Measurements from ENCODE around the gene MVD. TPM values are rescaled to one million over a fixed set of nuclear protein-coding genes. Genes with fewer than 3 reads are reported as not detected.
"Not testable (repeated sequence)": the region's sequence is repeated elsewhere in the genome, so short reads cannot be mapped to it uniquely, and the experiment has no call there.

Gene MVD
- total and polyA plus RNA-seq, 7 donors: 16.8 to 206 (median 25.7) TPM

DNA sequence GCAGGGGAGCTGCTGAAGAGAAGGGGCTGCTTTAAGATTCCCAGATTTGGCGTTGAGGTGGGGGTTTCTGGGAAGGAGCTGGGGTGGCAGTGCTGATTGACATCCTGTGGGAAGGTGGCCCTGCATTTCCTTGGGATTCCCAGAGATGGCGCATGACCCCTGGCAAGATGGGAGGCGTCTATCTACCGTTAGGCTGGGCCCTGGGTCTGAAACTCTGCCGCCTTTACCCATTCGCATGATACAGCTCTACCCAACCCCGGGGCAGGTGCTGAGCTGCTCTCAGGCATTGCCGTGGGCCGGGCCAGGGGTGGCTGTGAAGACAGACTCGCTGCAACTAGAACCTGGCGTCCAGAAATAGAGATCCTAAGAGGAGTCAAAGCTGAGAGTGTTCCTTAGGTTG, 9.9 kb upstream of the MVD start:
- H3K27me3 ChIP-seq: peaks cover under 1 to 7% (median 2%) of the 10 kb centered on the region in 3 donors
- DNase-seq: no peak
- H3K36me3 ChIP-seq: peaks cover 0 to 9% (median 0%) of the 10 kb centered on the region in 4 donors
- WGBS, 2 donors: 38 to 74% methylated on average over 11 of the region's 11 CpGs
- H3K4me3 ChIP-seq: no peak overlapping the region
- no peak overlapping the region for H3K27ac ChIP-seq
- no peaks in the 10 kb centered on the region for H3K9me3 ChIP-seq
- no peaks in the 10 kb centered on the region for H3K4me1 ChIP-seq
- intact Hi-C loops (cut with DNase I): no loop called here
- TF ChIP-seq EP300 (IDR thresholded peaks at IDR 0.05): no peak
- no peak for TF ChIP-seq POLR2A (IDR thresholded peaks at IDR 0.05)
- TF ChIP-seq, protein P1, sequence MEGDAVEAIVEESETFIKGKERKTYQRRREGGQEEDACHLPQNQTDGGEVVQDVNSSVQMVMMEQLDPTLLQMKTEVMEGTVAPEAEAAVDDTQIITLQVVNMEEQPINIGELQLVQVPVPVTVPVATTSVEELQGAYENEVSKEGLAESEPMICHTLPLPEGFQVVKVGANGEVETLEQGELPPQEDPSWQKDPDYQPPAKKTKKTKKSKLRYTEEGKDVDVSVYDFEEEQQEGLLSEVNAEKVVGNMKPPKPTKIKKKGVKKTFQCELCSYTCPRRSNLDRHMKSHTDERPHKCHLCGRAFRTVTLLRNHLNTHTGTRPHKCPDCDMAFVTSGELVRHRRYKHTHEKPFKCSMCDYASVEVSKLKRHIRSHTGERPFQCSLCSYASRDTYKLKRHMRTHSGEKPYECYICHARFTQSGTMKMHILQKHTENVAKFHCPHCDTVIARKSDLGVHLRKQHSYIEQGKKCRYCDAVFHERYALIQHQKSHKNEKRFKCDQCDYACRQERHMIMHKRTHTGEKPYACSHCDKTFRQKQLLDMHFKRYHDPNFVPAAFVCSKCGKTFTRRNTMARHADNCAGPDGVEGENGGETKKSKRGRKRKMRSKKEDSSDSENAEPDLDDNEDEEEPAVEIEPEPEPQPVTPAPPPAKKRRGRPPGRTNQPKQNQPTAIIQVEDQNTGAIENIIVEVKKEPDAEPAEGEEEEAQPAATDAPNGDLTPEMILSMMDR (IDR thresholded peaks at IDR 0.05): no peak
- TF ChIP-seq POLR2AphosphoS5 (IDR thresholded peaks at IDR 0.05): no peak

DNA sequence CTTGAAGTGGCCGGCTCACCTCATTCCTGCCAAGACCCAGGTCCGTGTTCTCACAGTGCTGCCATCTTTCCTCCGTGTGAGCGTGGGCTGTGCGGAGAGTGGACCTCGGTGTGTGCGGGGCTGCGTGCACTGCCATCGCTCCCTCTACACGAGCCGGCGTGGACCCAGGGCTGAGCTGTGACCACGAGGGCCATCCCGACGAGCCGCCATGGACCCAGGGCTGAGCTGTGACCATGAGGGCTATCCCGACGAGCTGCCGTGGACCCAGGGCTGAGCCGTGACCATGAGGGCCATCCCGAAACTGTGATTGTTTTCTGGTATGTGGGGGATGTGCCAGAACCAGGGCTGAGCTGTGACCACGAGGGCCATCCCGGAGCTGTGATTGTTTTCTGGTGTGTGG, 8.9 kb upstream of the MVD start:
- Histone ChIP-seq H3K4me1 (no peaks in the 10 kb centered on the region), H3K4me3 (no peak overlapping the region), H3K36me3 (peaks cover 0 to 9% (median 0%) of the 10 kb centered on the region in 4 donors), H3K9me3 (no peaks in the 10 kb centered on the region), H3K27ac (no peak overlapping the region), H3K27me3 (no peaks in the 10 kb centered on the region)
- no peak for DNase-seq
- TF ChIP-seq EP300 (IDR thresholded peaks at IDR 0.05) (no peak), POLR2A (IDR thresholded peaks at IDR 0.05) (no peak), POLR2AphosphoS5 (IDR thresholded peaks at IDR 0.05) (no peak)
- TF ChIP-seq, protein P1 (IDR thresholded peaks at IDR 0.05): no peak
- WGBS, 2 donors: 92 to 94% methylated on average over 23 of the region's 23 CpGs
- intact Hi-C loops (cut with DNase I): no loop called here

DNA sequence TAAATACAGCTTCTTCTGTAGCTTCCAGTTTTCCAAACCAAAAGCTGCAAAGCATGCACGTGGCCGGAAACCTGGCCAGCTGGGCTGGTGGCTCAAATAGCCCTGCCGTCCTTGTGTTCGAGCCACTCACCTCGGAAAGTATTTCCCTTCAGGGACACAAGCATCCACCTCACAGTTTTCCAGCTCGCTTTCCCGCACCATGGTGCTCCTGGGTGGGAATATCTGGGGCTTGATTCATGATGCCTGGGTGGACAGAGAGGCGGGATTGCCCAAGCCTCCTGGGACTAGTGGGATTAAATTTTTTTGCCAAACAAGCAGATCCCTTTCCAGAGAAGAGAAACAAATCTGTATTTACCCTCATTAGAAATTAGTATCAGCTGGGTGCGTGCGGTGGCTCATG, 7.1 kb upstream of the MVD start:
- 87 to 91% methylated on average over 10 of the region's 10 CpGs for WGBS, 2 donors
- H3K27ac ChIP-seq: no peak overlapping the region
- no peak overlapping the region for H3K4me3 ChIP-seq
- H3K9me3 ChIP-seq: no peaks in the 10 kb centered on the region
- TF ChIP-seq EP300 (IDR thresholded peaks at IDR 0.05) (no peak), POLR2A (IDR thresholded peaks at IDR 0.05) (no peak), POLR2AphosphoS5 (IDR thresholded peaks at IDR 0.05) (no peak)
- TF ChIP-seq, protein P1 (IDR thresholded peaks at IDR 0.05): no peak
- H3K36me3 ChIP-seq: peaks cover 0 to 9% (median 0%) of the 10 kb centered on the region in 4 donors
- H3K27me3 ChIP-seq: no peaks in the 10 kb centered on the region
- intact Hi-C loops (cut with DNase I): no loop called here
- no peak for DNase-seq
- H3K4me1 ChIP-seq: no peaks in the 10 kb centered on the region

DNA sequence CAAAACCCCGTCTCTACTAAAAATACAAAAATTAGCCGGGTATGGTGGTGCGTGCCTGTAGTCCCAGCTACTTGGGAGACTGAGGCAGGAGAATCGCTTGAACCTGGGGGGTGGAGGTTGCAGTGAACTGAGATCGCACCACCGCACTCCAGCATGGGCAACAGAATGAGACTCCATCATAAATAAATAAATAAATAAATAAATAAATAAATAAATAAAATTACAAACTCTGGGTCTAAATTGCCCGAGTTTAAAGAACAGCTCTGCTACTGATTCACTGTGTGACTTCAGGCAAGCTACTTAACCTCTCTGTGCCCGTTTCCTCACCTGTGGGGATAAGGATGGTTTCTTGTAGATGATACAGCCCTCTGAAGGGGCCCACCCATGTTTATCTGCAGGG, 6.6 kb upstream of the MVD start:
- H3K36me3 ChIP-seq; DNase-seq; H3K27ac ChIP-seq; H3K4me1 ChIP-seq; H3K9me3 ChIP-seq; intact Hi-C loops (cut with DNase I); H3K4me3 ChIP-seq; H3K27me3 ChIP-seq: not testable (repeated sequence)
- 90 to 93% methylated on average over 8 of the region's 8 CpGs for WGBS, 2 donors

DNA sequence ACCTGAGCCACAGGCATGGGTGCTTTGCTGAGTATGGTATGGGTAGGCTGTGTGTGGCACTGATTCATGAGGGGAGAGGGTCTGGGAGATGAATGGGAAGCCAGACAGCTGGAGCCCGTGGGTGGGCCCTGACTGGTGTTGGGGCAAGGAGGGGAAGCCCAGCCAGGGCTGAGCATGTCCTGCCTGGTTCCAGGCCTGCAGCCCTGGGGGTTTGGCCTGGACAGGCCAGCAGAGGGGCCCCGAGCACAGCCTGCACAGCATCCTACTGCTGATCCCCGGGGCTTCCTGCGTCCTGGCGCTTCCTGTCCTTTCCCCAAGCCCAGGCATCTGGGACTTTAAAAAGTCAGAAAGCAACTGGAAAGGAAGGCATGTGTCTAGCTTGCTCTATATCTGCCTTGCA, 4.6 kb upstream of the MVD start:
- H3K27me3 ChIP-seq: no peaks in the 10 kb centered on the region
- 83 to 90% methylated on average over 5 of the region's 5 CpGs for WGBS, 2 donors
- H3K4me1 ChIP-seq: peaks cover 0 to 10% (median 7%) of the 10 kb centered on the region in 4 donors
- H3K9me3 ChIP-seq: no peaks in the 10 kb centered on the region
- no peak for TF ChIP-seq POLR2A (IDR thresholded peaks at IDR 0.05)
- TF ChIP-seq, protein P1 (IDR thresholded peaks at IDR 0.05): no peak
- no peak for TF ChIP-seq POLR2AphosphoS5 (IDR thresholded peaks at IDR 0.05)
- no peak for TF ChIP-seq EP300 (IDR thresholded peaks at IDR 0.05)
- no peaks in the 10 kb centered on the region for H3K36me3 ChIP-seq
- H3K27ac ChIP-seq: no peak overlapping the region
- DNase-seq: no peak
- H3K4me3 ChIP-seq: no peak overlapping the region
- intact Hi-C loops (cut with DNase I): no loop called here
